ENCODE measurements around the gene UQCR10.

Gene UQCR10

DNA sequence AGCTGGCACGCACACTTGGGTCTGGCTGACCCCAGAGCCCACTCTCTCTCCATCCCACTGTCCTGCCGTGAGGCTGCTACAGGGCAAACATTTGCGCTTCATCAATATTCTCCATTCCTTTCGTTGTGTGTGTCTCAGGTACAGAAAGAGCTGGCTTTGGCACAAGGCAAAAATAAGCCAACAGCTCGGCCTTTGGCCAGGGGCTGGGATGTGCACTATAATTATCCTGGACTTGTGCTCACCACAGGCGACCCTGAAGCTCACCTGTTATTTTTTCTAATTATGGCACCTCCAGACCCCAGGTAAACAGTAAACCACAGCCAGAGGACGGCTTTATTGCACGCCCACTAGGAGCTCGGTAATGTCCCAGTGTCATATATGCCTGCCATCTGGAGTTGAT lies 11.3 kb upstream of the UQCR10 start:
- Histone ChIP-seq H4K20me1 (ENCODE audit: control insufficient read depth, insufficient read depth, low read depth, low read length) (no peaks in the 10 kb centered on the region), H3K36me3 (ENCODE audit: control insufficient read depth, low read length) (no peaks in the 10 kb centered on the region), H3K4me1 (ENCODE audit: control insufficient read depth, low read length) (no peaks in the 10 kb centered on the region), H3K27me3 (ENCODE audit: control insufficient read depth, low read length) (no peaks in the 10 kb centered on the region), H3K9me3 (ENCODE audit: control insufficient read depth, insufficient read depth, low read length) (no peaks in the 10 kb centered on the region), H3K4me3 (ENCODE audit: low read length) (no peak overlapping the region), H3K79me2 (ENCODE audit: control insufficient read depth, low read length) (no peaks in the 10 kb centered on the region), H3K4me2 (ENCODE audit: low read length) (no peak overlapping the region), H3K27ac (ENCODE audit: low read depth, low read length) (no peak overlapping the region), H3K9me2 (replicated peaks; ENCODE audit: control insufficient read depth, low read length) (no peaks in the 10 kb centered on the region), H3F3A (ENCODE audit: control insufficient read depth, insufficient read depth) (no peaks in the 10 kb centered on the region)
- TF ChIP-seq CTCF (IDR thresholded peaks at IDR 0.05; ENCODE audit: low read depth, low read length, poor library complexity, severe bottlenecking) (no peak), EZH2phosphoT487 (IDR thresholded peaks at IDR 0.05; ENCODE audit: borderline replicate concordance, low read length) (no peak)

GRCh38 chr22:29756341-29756740 lies 10.8 kb upstream of the UQCR10 start:
- Histone ChIP-seq H3K4me3 (ENCODE audit: low read length) (no peak overlapping the region), H3K27me3 (ENCODE audit: control insufficient read depth, low read length) (no peaks in the 10 kb centered on the region), H3K36me3 (ENCODE audit: control insufficient read depth, low read length) (no peaks in the 10 kb centered on the region), H3K79me2 (ENCODE audit: control insufficient read depth, low read length) (no peaks in the 10 kb centered on the region), H3K4me2 (ENCODE audit: low read length) (no peak overlapping the region), H3F3A (ENCODE audit: control insufficient read depth, insufficient read depth) (no peaks in the 10 kb centered on the region), H3K9me2 (replicated peaks; ENCODE audit: control insufficient read depth, low read length) (no peaks in the 10 kb centered on the region), H3K9me3 (ENCODE audit: control insufficient read depth, insufficient read depth, low read length) (no peaks in the 10 kb centered on the region), H3K4me1 (ENCODE audit: control insufficient read depth, low read length) (no peaks in the 10 kb centered on the region), H3K27ac (ENCODE audit: low read depth, low read length) (no peak overlapping the region), H4K20me1 (ENCODE audit: control insufficient read depth, insufficient read depth, low read depth, low read length) (no peaks in the 10 kb centered on the region)
- TF ChIP-seq CTCF (IDR thresholded peaks at IDR 0.05; ENCODE audit: low read depth, low read length, poor library complexity, severe bottlenecking) (no peak), EZH2phosphoT487 (IDR thresholded peaks at IDR 0.05; ENCODE audit: borderline replicate concordance, low read length) (no peak)

- Histone ChIP-seq H3K4me1 (ENCODE audit: control insufficient read depth, low read length) (no peaks in the 10 kb centered on the region), H3K4me3 (ENCODE audit: low read length) (no peak overlapping the region), H3K9me3 (ENCODE audit: control insufficient read depth, insufficient read depth, low read length) (no peaks in the 10 kb centered on the region), H4K20me1 (ENCODE audit: control insufficient read depth, insufficient read depth, low read depth, low read length) (no peaks in the 10 kb centered on the region), H3K4me2 (ENCODE audit: low read length) (no peak overlapping the region), H3F3A (ENCODE audit: control insufficient read depth, insufficient read depth) (no peaks in the 10 kb centered on the region), H3K27ac (ENCODE audit: low read depth, low read length) (no peak overlapping the region), H3K9me2 (replicated peaks; ENCODE audit: control insufficient read depth, low read length) (no peaks in the 10 kb centered on the region), H3K27me3 (ENCODE audit: control insufficient read depth, low read length) (no peaks in the 10 kb centered on the region), H3K79me2 (ENCODE audit: control insufficient read depth, low read length) (no peaks in the 10 kb centered on the region), H3K36me3 (ENCODE audit: control insufficient read depth, low read length) (no peaks in the 10 kb centered on the region)
- TF ChIP-seq EZH2phosphoT487 (IDR thresholded peaks at IDR 0.05; ENCODE audit: borderline replicate concordance, low read length): no peak
- no peak for TF ChIP-seq CTCF (IDR thresholded peaks at IDR 0.05; ENCODE audit: low read depth, low read length, poor library complexity, severe bottlenecking)
Measured at GRCh38 chr22:29757096-29757495, 10.1 kb upstream of the UQCR10 start.
